ENCODE results near the gene KAT14. TPM values are rescaled to one million over a fixed set of nuclear protein-coding genes. Genes with fewer than 3 reads are reported as not detected.
"Not testable (repeated sequence)": the region's sequence is repeated elsewhere in the genome, so short reads cannot be mapped to it uniquely, and the experiment has no call there.

Gene KAT14
- total and polyA plus RNA-seq, 8 donors, result 4.0 to 8.5 (median 6.1) TPM

DNA sequence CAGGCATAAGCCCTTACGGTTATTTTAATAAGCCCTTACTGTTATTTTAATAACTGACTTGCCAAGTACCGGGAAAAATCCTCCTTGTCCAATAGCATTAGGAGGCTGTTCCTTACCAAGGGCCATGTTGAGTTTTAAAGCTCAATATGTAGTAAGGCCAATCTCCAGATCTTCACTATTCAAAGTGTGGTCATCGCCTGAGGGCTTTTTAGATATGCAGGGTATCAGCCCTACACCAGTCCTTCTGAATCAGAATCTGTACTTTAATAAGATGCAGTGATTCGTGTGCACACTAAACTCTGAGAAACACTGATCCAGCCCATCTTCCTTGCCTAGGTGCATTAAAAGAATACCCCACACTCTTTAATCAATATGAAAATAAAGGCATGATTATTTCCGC is 77.9 kb downstream of the KAT14 start:
- Histone ChIP-seq H3K4me3 (no peak overlapping the region), H3K9me3 (no peaks in the 10 kb centered on the region), H3K27me3 (no peaks in the 10 kb centered on the region), H3K4me1 (no peaks in the 10 kb centered on the region), H3K36me3 (no peaks in the 10 kb centered on the region), H3K27ac (no peak overlapping the region)
- ATAC-seq (no peak), FAIRE-seq (no peak), DNase-seq (no peak)
- 74 to 83% methylated on average over 5 of the region's 5 CpGs for WGBS, 2 donors
- TF ChIP-seq, protein P1, sequence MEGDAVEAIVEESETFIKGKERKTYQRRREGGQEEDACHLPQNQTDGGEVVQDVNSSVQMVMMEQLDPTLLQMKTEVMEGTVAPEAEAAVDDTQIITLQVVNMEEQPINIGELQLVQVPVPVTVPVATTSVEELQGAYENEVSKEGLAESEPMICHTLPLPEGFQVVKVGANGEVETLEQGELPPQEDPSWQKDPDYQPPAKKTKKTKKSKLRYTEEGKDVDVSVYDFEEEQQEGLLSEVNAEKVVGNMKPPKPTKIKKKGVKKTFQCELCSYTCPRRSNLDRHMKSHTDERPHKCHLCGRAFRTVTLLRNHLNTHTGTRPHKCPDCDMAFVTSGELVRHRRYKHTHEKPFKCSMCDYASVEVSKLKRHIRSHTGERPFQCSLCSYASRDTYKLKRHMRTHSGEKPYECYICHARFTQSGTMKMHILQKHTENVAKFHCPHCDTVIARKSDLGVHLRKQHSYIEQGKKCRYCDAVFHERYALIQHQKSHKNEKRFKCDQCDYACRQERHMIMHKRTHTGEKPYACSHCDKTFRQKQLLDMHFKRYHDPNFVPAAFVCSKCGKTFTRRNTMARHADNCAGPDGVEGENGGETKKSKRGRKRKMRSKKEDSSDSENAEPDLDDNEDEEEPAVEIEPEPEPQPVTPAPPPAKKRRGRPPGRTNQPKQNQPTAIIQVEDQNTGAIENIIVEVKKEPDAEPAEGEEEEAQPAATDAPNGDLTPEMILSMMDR (IDR thresholded peaks at IDR 0.05), result no peak
- intact Hi-C loops (cut with DNase I), result no loop called here

DNA sequence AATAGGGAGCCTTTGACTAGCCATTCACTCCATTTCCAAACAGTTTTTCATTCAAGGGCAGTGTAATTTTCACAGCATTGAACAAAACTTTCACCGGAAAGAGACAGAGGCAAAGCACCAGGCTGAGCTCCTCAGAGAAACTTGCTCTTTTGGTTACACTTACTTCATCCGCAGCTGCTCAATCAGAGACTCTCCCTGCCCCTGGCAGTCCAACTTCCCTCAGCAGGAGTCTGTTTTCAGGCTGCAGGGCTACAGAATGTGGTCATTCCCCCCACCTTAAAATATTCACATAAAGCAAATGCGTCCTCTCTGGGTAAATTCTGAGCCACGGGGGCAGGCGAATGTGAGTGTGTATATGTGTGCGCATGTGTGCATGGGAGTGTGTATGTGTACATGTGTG is 80.6 kb downstream of the KAT14 start:
- ATAC-seq, result no peak
- TF ChIP-seq, protein P1 (IDR thresholded peaks at IDR 0.05), result no peak
- intact Hi-C loops (cut with DNase I), result no loop called here
- WGBS, 2 donors, result 76 to 80% methylated on average over 6 of the region's 6 CpGs
- DNase-seq, result no peak
- Histone ChIP-seq H3K4me1 (no peaks in the 10 kb centered on the region), H3K27me3 (no peaks in the 10 kb centered on the region), H3K4me3 (no peak overlapping the region), H3K27ac (no peak overlapping the region), H3K9me3 (no peaks in the 10 kb centered on the region), H3K36me3 (no peaks in the 10 kb centered on the region)
- FAIRE-seq, result no peak

DNA sequence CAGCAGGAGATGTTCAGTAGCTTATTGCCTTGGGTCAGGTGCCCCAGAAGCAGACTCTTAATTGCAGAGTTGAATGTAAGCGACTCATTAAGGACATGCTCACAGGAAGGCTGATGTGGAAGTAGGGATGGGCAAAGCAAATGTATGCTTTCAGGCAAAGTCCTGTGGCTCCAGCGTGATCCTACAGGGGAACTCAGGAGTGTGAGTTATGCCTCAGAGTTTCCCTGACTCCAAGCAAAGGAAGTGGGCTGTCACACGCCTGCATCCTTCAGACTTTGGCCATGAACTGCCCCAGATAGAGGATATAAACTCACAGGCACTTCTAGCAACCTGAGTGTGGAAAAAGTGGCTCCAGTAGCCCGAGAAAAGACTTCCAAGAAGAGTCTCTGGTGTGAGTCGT is 85.7 kb downstream of the KAT14 start:
- DNase-seq (no peak), FAIRE-seq (no peak), ATAC-seq (no peak)
- Histone ChIP-seq H3K9me3 (no peaks in the 10 kb centered on the region), H3K27ac (no peak overlapping the region), H3K27me3 (no peaks in the 10 kb centered on the region), H3K4me3 (no peak overlapping the region), H3K4me1 (peaks cover 0 to 7% (median 6%) of the 10 kb centered on the region in 3 donors), H3K36me3 (no peaks in the 10 kb centered on the region)
- WGBS, 2 donors, result 81 to 85% methylated on average over 5 of the region's 5 CpGs
- intact Hi-C loops (cut with DNase I), result no loop called here
- TF ChIP-seq, protein P1 (IDR thresholded peaks at IDR 0.05), result no peak

DNA sequence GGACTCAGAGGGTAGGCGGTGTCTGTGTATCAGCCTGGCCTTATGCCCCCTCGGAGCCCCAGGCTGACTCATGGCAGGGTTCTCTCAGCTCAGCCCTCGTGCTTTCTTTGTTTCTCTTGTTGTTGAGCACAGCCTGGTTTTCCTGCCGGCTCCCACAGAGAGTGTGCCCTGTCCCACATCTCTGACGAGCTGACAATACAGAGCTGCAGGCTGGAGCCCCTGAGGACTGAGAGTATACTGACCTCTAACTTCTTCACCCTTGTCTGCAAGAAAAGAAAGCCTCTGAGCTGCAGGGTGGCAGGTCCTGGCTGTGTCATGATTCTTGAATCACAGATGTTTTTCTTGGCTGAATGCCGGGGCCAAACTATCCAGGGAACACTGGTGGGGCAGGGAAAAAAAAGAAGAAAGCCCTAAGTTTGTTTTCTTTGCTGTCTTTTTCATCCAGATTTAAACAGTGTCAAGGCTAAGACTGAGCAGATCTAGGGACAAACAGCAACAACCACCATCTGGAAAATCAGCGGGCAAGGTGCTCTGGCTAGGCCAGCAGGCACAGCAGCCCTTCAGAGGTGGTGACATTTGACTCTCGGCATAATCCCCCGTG is 87.4 kb downstream of the KAT14 start:
- Histone ChIP-seq H3K9me3 (no peaks in the 10 kb centered on the region), H3K4me3 (no peak overlapping the region), H3K36me3 (no peaks in the 10 kb centered on the region), H3K4me1 (peaks cover 0 to 7% (median 6%) of the 10 kb centered on the region in 3 donors), H3K27me3 (no peaks in the 10 kb centered on the region), H3K27ac (no peak overlapping the region)
- peak in 5 of 6 donors; percentile 10 to 58 (median 50) for DNase-seq
- TF ChIP-seq, protein P1 (IDR thresholded peaks at IDR 0.05), result no peak
- peak; percentile 60 to 83 (median 75) for ATAC-seq
- no peak for FAIRE-seq
- intact Hi-C loops (cut with DNase I), result no loop called here
- WGBS, 2 donors, result 13 to 19% methylated on average over 9 of the region's 9 CpGs

DNA sequence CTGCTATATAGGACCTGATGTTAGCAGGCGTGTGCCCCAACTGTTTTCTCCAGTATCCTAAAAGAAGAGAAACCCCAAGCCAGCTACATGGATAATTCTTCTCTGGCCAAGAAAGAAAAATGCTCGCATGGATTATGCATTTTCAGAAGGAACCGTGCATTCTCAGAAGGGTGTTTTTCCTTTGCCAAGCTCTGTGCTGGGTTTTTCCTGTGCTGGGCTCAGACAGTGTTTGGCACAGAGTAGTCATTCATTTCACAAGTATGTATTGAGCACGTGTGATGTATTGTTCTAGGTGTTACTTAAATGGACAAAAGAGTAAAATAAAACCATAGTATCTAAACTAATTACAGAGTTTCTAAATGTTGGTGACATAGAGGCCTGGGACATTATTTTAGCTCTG is 88.0 kb downstream of the KAT14 start:
- Histone ChIP-seq H3K9me3 (no peaks in the 10 kb centered on the region), H3K27ac (no peak overlapping the region), H3K4me1 (peaks cover 0 to 7% (median 6%) of the 10 kb centered on the region in 3 donors), H3K36me3 (no peaks in the 10 kb centered on the region), H3K27me3 (no peaks in the 10 kb centered on the region), H3K4me3 (no peak overlapping the region)
- WGBS, 2 donors, result 60 to 62% methylated on average over 4 of the region's 4 CpGs
- ATAC-seq (no peak), FAIRE-seq (no peak), DNase-seq (no peak)
- intact Hi-C loops (cut with DNase I), result no loop called here
- TF ChIP-seq, protein P1 (IDR thresholded peaks at IDR 0.05), result no peak

DNA sequence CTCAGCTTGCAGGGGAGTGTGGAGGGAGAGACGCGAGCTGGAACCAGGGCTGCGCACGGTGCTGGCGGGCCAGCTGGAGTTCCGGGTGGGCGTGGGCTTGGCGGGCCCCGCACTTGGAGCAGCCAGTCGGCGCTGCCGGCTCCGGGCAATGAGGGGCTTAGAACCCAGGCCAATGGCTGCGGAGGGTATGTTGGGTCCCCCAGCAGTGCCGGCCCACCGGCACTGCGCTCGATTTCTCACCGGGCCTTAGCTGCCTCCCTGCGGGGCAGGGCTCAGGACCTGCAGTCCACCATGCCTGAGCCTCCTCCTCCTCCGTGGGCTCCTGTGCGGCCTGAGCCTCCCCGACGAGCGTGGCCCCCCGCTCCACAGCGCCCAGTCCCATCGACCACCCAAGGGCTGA is 89.1 kb downstream of the KAT14 start:
- H3K4me3 ChIP-seq; FAIRE-seq; H3K27ac ChIP-seq; H3K36me3 ChIP-seq; H3K4me1 ChIP-seq; ATAC-seq; H3K9me3 ChIP-seq; intact Hi-C loops (cut with DNase I); H3K27me3 ChIP-seq: not testable (repeated sequence)
- WGBS, 2 donors, result 89 to 92% methylated on average over 18 to 28 of the region's 28 CpGs
- DNase-seq, result peak in 1 of 6 donors; percentile 42
